Measurements from ENCODE around the gene CPA1.

GRCh38 chr7:130394421-130395195, 14.3 kb downstream of the CPA1 start:
- TF ChIP-seq CTCF (optimal IDR thresholded peaks at IDR 0.05 in 1 of 3, IDR thresholded peaks at IDR 0.05 in 1 of 3, conservative IDR thresholded peaks at IDR 0.05 in 1 of 3; ENCODE audit: extremely low read depth in 1 of 3, insufficient read depth in 2 of 3, low read length in 3 of 3) = no peak
- TF ChIP-seq EZH2 (IDR thresholded peaks at IDR 0.05; ENCODE audit: low read length) = no peak
